HTERT RPE-1 (cell line): Measurements from ENCODE around the gene STRIP2.
"Not testable (repeated sequence)": the region's sequence is repeated elsewhere in the genome, so short reads cannot be mapped to it uniquely, and the experiment has no call there.

Experiments
- in situ Hi-C: fragments of 300-500 bp; cut with MboI; formaldehyde crosslinking; loops from 4 replicates; pipeline ENCODE4 v1.14.3; 2020; ENCODE audit warnings: low sequenced_read_pairs

STRIP2 gene

DNA sequence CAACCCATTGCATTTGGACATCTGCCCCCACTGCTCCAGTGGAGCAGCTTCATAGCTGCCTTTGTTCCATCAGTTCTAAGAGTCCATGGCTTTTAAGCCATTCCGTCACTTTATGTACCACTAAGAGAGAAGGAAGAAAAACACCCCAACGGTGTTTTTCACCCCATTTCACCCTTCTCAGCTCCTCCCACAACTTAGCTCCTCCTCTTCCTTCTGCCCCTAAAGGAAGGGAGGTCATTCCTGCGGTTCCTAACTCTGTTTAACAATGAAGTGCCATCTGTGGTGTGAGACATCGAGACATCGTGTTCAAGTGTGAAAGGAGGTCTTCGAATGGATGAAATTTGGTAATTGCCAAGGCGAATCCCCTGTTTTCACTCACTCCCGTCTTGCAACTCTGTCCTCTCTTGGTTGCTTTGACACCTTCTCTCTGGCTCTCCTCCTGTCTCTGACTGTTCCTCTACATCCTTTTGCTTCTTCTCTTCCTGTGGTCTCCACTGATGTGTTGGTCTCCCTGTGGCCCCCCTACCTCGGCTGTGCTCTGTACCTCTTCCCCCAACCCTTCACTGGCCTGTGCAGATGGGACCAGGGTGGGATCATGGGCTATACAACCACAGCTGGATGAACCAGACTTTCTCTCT lies 91.1 kb downstream of the STRIP2 start:
- in situ Hi-C loops, result no loop called here

GRCh38 chr7:129529643-129530042 lies 95.4 kb downstream of the STRIP2 start:
- in situ Hi-C loops, result no loop called here

DNA sequence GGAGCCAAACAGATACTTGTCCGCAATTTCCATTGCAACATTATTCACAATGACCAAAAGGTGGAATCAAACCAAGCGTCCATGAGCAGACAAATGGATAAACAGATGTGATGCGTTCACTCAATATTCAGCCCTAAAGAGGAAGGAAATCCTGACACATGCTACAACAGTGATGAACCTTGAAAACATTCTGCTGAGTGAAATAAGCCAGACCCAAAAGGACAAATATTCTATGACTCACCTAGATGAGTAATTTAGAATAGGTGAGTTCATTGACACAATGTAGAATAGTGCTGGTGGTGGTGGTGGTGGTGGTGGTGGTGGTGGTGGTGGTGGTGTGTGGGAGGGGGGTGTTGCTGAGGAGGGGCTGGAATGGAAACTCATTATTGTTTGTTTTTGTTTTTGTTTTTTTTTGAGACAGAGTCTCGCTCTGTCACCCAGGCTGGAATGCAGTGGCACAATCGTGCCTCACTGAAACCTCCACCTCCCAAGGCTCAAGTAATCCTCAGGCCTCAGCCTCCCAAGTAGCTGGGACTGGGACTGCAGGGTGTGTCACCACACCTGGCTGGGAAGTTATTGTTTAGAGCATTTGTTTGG lies 96.7 kb downstream of the STRIP2 start:
- in situ Hi-C loops, result no loop called here

DNA sequence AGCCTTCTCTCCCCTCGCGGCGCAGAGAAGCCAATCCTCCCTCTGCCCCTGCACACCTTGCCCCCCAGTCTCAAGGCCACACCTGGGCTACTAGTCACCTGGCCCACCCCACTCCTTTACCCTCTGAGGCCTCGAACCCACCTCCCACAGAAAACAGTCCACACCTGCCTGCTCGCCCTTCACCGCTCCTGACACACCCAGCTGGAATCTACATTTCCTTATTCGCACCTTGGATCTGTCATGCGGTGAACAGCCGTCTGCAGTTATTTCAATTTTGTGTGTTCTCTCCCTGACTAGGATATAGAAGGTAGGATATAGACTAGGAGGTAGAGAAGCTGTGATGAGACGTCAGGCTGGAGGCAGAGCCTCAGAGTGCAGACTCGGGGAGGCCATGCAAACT lies 97.5 kb downstream of the STRIP2 start:
- in situ Hi-C loops, result no loop called here

- in situ Hi-C loops, result no loop called here
These were observed 98.1 kb downstream of the STRIP2 start for GRCh38 chr7:129532375-129532774.

DNA sequence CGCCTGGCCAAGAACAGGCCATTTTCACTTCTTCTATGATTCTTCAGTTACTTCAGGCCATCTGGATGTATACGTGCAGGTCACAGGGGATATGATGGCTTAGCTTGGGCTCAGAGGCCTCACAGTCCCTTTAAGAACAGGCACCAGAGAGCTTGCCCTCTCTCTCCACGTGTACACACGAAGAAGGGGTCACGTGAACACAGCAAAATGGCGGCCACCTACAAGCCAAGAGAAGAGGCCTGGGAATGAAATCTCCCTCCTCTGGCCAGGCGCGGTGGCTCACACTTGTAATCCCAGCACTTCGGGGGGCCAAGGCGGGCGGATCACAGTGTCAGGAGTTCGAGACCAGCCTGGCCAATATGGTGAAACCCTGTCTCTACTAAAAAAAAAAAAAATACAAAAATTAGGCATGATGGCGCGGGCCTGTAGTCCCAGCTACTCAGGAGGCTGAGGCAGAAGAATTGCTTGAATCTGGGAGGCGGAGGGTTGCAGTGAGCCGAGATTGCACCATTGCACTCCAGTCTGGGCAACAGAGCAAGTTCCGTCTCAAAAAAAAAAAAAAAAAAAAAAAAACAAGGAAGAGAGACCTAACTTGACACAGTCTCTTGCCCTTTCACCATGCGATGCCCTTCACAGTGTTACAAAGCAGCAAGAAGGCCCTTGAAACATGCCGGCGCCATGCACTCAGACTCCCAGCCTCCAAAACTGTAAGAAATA lies 100.5 kb downstream of the STRIP2 start:
- in situ Hi-C loops, result not testable (repeated sequence)

GRCh38 chr7:129535896-129536295 lies 101.7 kb downstream of the STRIP2 start:
- in situ Hi-C loops, result no loop called here

- in situ Hi-C loops, result no loop called here
These were observed 102.1 kb downstream of the STRIP2 start for GRCh38 chr7:129536323-129536722.
